ENCODE data around the gene TTC39B.

The TTC39B gene

DNA sequence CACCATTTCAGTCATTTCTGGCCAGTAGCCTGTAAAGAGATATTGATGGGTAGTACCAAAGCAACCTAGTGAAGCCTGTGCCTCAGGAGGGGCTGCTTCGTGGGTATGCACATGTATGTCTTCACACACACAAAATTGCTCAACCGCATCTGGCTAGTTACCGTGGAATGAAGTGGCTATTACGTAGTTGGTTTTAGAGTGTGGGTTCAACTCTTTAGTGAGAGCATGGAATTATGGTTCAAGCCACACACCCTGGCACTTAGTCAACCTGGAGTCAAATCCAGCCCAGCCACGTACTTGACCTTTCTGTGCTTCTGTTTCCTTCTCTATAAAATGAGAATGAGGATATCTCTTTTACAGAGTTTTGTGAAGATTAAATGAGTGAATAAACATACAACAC, 174.9 kb downstream of the TTC39B start:
- DNase-seq (ENCODE audit: low read depth): no peak

DNA sequence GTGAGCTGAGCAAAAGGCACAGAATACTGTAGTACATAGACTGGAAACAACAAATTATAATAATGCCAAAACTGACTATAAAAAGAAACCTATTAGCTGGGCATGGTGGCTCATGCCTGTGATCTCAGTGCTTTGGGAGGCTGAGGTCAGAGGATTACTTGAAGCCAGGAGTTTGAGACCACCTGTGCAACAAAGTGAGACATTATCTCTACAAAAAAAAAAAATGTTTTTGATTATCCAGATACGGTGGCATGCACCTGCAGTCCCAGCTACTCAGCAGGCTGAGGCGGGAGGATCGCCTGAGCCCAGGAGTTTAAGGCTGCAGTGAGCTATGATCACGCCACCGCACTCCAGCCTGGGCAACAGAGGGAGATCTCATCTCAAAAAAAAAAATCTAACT, 175.9 kb downstream of the TTC39B start:
- DNase-seq (ENCODE audit: low read depth): no peak

DNA sequence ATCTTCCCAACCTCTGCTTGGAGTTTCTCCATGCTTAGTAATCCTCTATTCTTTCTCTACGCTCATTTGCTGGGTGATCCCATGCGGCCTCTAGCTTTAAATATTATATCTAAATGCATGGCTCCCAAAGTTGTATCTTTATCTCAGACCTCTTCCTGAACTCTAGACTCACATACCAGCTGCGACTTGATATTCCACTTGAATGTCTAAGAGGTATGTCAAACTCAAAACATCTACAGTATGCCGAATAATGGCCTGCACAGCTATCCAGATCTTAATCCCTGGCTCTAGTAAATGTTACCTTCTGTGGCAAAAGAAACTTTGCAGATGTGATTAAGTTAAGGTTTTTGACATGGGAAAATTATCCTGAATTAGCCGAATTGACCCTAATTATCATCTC, 179.2 kb downstream of the TTC39B start:
- no peak for DNase-seq (ENCODE audit: low read depth)

DNA sequence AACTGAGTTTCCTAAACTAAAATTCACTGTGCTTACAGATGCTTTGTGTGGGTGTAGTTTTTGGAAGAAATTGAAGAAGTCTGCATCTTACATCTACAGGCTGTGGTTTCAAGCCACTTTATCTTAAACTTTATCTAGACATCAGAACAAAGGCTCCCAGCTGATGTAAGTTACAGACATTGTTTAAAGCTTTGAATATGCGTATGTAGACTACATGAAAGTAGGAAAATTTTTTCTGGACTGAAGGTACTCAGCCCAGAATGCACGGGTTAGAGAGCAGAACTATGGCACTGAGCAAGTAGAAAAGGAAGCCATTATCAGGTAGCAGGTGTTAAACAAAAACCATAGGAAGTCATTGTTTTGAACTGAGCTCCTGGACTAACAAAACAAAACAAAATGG, 185.4 kb downstream of the TTC39B start:
- no peak for DNase-seq (ENCODE audit: low read depth)

DNA sequence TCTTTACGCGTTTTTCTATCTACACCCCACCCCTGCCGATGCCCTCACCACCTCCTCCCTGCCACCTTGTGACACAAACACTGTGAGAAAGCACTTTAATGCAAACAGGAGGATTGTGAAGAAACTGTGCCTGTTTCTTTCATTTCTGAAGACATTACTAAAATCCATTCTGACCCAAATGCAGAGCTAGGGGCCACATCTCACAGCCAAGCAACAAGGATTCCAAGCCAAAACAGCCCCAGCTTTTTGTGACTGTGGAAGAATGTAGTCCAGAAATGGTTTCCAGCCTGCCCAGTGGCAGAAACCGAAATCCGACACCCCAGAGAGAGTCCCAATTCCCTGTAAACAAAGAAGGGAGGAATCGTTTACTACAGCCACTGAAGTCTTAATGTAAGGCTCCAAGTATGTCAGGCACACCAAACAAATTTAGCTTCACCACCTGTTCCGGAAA, 190.9 kb downstream of the TTC39B start:
- no peak for DNase-seq (ENCODE audit: low read depth)

DNA sequence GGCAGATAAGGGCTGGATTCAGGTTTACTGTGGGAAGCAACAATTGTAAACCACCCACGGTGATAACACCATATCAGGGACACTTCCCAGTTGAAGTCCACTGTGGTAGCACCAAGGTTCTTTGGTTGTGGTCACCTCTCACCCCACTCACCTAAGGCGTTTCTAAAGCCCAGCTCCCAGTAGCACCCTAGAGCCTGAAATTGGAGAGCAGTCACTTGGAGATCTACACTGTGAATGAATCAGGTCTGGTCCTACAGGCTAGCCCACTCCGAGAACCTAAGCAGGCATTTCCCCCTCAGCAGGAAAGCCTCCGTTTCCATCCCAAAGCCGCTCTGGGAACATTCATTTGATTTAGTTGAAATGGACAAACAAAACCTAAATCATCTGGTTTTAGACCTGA, 191.3 kb downstream of the TTC39B start:
- no peak for DNase-seq (ENCODE audit: low read depth)

DNA sequence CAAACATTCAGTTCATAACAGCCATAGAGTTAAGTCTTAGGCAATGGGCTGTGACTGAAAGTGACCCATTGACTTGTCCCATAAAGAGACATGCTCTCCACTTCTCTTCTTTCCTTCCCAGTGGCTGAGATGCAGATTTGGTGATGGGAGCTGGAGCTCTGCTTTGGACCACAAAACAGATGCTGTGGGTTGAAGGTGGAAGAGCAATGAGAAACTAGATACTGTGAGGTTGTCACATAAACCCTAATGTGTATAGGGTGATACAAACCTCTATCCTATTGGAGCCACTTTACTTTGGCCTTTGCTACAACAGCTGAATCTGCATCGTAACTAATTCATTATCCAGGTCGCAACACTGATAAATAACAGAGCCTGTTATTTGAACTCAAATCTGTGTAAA, 192.0 kb downstream of the TTC39B start:
- DNase-seq (ENCODE audit: low read depth): no peak
